CD1c-positive myeloid dendritic cell (primary cell): ENCODE results near the gene MRPL11.
"Not testable (repeated sequence)": the region's sequence is repeated elsewhere in the genome, so short reads cannot be mapped to it uniquely, and the experiment has no call there.

Source experiments
- DNase-seq: peaks from one replicate; pipeline ENCODE4 v3.0.0-alpha.2; 2016; ENCODE audit errors: extremely low spot score

The MRPL11 gene

GRCh38 chr11:66431287-66431686 lies 7.4 kb downstream of the MRPL11 start:
- DNase-seq = not testable (repeated sequence)

- DNase-seq = peak; percentile 81
Measured at GRCh38 chr11:66429983-66430602, 8.6 kb downstream of the MRPL11 start.

GRCh38 chr11:66428933-66429332 lies 9.7 kb downstream of the MRPL11 start:
- no peak for DNase-seq

- no peak for DNase-seq
Measured at GRCh38 chr11:66426314-66426713, 12.3 kb downstream of the MRPL11 start.

- DNase-seq = peak; percentile 96
Measured at GRCh38 chr11:66421492-66422205, 17.0 kb downstream of the MRPL11 start.

GRCh38 chr11:66420671-66421476 lies 17.8 kb downstream of the MRPL11 start, which contains the start of gene NPAS4:
TSS of gene NPAS4 (plus strand) at chr11:66421035. CDS start at chr11:66421180, 145 bp downstream.
- no peak for DNase-seq

GRCh38 chr11:66419825-66420224 lies 18.8 kb downstream of the MRPL11 start:
- DNase-seq = no peak

- no peak for DNase-seq
Measured at GRCh38 chr11:66418986-66419308, 19.7 kb downstream of the MRPL11 start.

GRCh38 chr11:66418168-66418985 lies 20.3 kb downstream of the MRPL11 start:
- peak; percentile 81 for DNase-seq

GRCh38 chr11:66417000-66417399 lies 21.6 kb downstream of the MRPL11 start:
- no peak for DNase-seq

GRCh38 chr11:66415423-66415822 lies 23.2 kb downstream of the MRPL11 start:
- DNase-seq = no peak

- DNase-seq = no peak
Measured at GRCh38 chr11:66414120-66414934, 24.3 kb downstream of the MRPL11 start.

- no peak for DNase-seq
Measured at GRCh38 chr11:66413167-66413566, 25.5 kb downstream of the MRPL11 start.

- DNase-seq = no peak
Measured at GRCh38 chr11:66412110-66412509, 26.5 kb downstream of the MRPL11 start.

- DNase-seq = no peak
Measured at GRCh38 chr11:66411323-66411722, 27.3 kb downstream of the MRPL11 start.

- no peak for DNase-seq
Measured at GRCh38 chr11:66410191-66410590, 28.5 kb downstream of the MRPL11 start.

- no peak for DNase-seq
Measured at GRCh38 chr11:66409226-66409625, 29.4 kb downstream of the MRPL11 start.

- DNase-seq = peak; percentile 95
Measured at GRCh38 chr11:66408488-66409214, 30.0 kb downstream of the MRPL11 start.

GRCh38 chr11:66407651-66408050 lies 31.0 kb downstream of the MRPL11 start:
- DNase-seq = no peak

- no peak for DNase-seq
Measured at GRCh38 chr11:66393954-66394353, 44.7 kb downstream of the MRPL11 start.
